GM13977 (cell line): ENCODE results near the gene GAPDH.

Experiments
- DNase-seq: peaks from one replicate; pipeline ENCODE4 v3.0.0; 2012; ENCODE audit warnings: low spot score
- CTCF ChIP-seq: IDR thresholded peaks from 2 replicates; pipeline ENCODE4 v1.5.1; 2012; ENCODE audit warnings: mild to moderate bottlenecking, control low read depth; ENCODE audit not compliant: insufficient read depth; ENCODE audit errors: extremely low read depth, missing control alignments
- in situ Hi-C: fragments of 300-500 bp; cut with MboI; formaldehyde crosslinking; loops from one replicate; pipeline ENCODE4 v1.12.0; 2022; ENCODE audit warnings: low sequenced_read_pairs, low pct_unique_long_range_greater_than_20kb, mixed read lengths, inconsistent platforms; ENCODE audit not compliant: unreplicated experiment

The GAPDH gene

GRCh38 chr12:6560501-6561205, 26.3 kb downstream of the GAPDH start:
- in situ Hi-C loops: no loop called here
- TF ChIP-seq CTCF: no peak
- no peak for DNase-seq

- DNase-seq: no peak
- in situ Hi-C loops: no loop called here
- no peak for TF ChIP-seq CTCF
Observed at GRCh38 chr12:6562881-6563280, 28.6 kb downstream of the GAPDH start.

GRCh38 chr12:6563448-6564050, 29.2 kb downstream of the GAPDH start:
- in situ Hi-C loops: no loop called here
- DNase-seq: peak; percentile 69
- TF ChIP-seq CTCF: peak; percentile 79

GRCh38 chr12:6567112-6567670, 32.9 kb downstream of the GAPDH start:
- in situ Hi-C loops: no loop called here
- DNase-seq: no peak
- TF ChIP-seq CTCF: no peak

GRCh38 chr12:6569312-6569711, 35.0 kb downstream of the GAPDH start:
- DNase-seq: no peak
- in situ Hi-C loops: no loop called here
- TF ChIP-seq CTCF: no peak

- no peak for DNase-seq
- in situ Hi-C loops: no loop called here
- no peak for TF ChIP-seq CTCF
Observed at GRCh38 chr12:6569786-6570185, 35.5 kb downstream of the GAPDH start.
